ENCODE results near the gene RASD2.

- TF ChIP-seq POLR2A (IDR thresholded peaks at IDR 0.05) = no peak
- TF ChIP-seq CTCF (IDR thresholded peaks at IDR 0.05) = no peak
- TF ChIP-seq POLR2AphosphoS5 (IDR thresholded peaks at IDR 0.05) = no peak
These were observed 57.7 kb downstream of the RASD2 start for GRCh38 chr22:35598396-35598710.

Data from transverse colon (tissue), 4 donors.